Mucosa of descending colon (tissue), 3 donors: ENCODE data around the gene TMEM108. TPM values are rescaled to one million over a fixed set of nuclear protein-coding genes. Genes with fewer than 3 reads are reported as not detected.

ENCODE experiments used
- ATAC-seq: fragments of 200-7000 bp; cut with Tn5 transposase; one replicate; pipeline ENCODE4 v1.9.1; 2020; ENCODE audit warnings: mild to moderate bottlenecking, moderate library complexity
- DNase-seq, 3 donors: peaks; one replicate each; pipeline ENCODE4 v3.0.0-alpha.2; 2020
- H3K36me3 ChIP-seq: fragments of 200-600 bp; one replicate; pipeline ENCODE4 v1.8.0; 2021; ENCODE audit warnings: low read depth, mild to moderate bottlenecking
- H3K4me1 ChIP-seq: fragments of 200-600 bp; one replicate; pipeline ENCODE4 v1.8.0; 2021; ENCODE audit warnings: low read depth, mild to moderate bottlenecking
- H3K4me3 ChIP-seq: fragments of 200-600 bp; one replicate; pipeline ENCODE4 v1.8.0; 2021; ENCODE audit warnings: mild to moderate bottlenecking
- H3K9me3 ChIP-seq: fragments of 200-600 bp; one replicate; pipeline ENCODE4 v1.8.0; 2021; ENCODE audit warnings: mild to moderate bottlenecking
- CTCF ChIP-seq: fragments of 200-600 bp; IDR thresholded peaks from one replicate; pipeline ENCODE4 v1.8.0; 2022; ENCODE audit warnings: antibody characterized with exemption, mild to moderate bottlenecking
- intact Hi-C, 2 donors: fragments of 100-400 bp; cut with DNase I in 1 of 2; cut with micrococcal nuclease in 1 of 2; formaldehyde crosslinking; loops; one replicate each; pipeline versions ENCODE4 v1.11.0 to v1.11.1; 2022; cut with DNase I, micrococcal nuclease
- total RNA-seq, 3 donors: library from RNA; stranded (reverse); fragmentation: NEBNext Ultra II Directional in 2 of 3; extraction: Animal tissue kit (Norgen Biotek cat#: 25700) in 2 of 3; gene quantifications; one replicate each; pipeline versions ENCODE4 v1.2.1 to v1.2.4, GENCODE V29; 2021 to 2023
- donor health status: DM: no; HTN: no; CAD: no; lungs with moderate emphysema.
- donor health status: DM: no; HTN: no; CAD: no.
- donor health status: DM: no; HTN: yes; CAD: no.

Gene TMEM108
- total RNA-seq, 3 donors from 2014 or later, result 0.72 to 3.4 (median 1.1) TPM

DNA sequence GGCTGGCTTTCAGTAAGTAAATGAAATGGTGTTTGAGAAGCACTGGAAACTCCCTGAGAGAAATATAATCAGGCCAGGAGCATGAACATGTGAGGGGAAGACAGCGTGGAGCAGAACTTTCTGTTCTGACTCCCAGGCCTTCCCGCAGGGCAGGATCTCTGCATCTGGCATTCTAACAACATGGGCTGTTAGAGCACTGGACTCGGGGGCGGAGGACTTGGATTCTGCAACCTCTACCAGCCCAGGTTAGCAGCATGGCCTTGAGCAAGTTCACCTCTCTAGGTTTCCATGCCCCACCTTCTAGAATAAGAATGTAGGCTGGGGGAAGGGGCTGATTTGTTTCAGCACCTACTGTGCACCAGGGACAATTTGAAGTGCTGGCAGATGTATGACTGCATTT is 349.1 kb downstream of the TMEM108 start:
- ATAC-seq, result no peak
- H3K36me3 ChIP-seq, result no peaks in the 10 kb centered on the region
- H3K4me3 ChIP-seq, result no peak overlapping the region
- H3K9me3 ChIP-seq, result no peaks in the 10 kb centered on the region
- intact Hi-C loops, result no loop called here
- TF ChIP-seq CTCF, result no peak
- H3K4me1 ChIP-seq, result no peaks in the 10 kb centered on the region
- DNase-seq, result no peak

DNA sequence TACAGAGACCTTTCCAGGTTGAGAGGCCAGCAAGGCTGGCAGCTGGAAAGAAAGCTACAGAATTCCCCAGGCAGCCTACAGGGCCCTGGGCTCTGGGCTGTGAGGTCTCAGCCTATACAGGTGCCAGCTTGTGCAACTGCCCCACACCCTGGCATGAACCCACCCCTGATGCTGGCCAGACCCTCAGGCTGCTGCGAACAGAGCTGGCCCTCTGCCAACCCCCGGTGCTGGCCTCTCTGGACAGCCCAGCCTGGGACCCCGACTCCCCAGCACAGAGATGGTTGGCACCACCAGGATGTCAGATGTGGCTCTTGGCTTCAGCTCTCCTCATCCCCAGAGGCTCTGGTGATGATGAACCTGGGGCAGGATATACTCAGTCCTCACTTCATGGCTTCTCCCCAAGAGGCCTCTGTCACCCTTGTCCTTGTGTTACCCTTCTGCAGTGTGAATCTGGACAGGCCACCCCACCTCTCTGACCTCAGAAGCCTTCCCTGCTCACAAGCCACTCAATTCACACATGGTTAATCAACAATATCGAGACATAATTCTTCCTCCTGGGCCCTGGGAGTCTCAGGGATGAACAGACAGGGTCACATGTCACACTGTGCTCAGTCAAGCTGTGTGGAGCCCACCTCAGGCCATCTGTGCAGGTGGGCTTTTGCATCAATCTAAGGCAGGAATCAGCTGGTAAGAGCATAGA is 350.7 kb downstream of the TMEM108 start:
- no peak for TF ChIP-seq CTCF
- no peak overlapping the region for H3K4me3 ChIP-seq
- no peaks in the 10 kb centered on the region for H3K9me3 ChIP-seq
- H3K36me3 ChIP-seq, result no peaks in the 10 kb centered on the region
- DNase-seq (no peak), ATAC-seq (no peak)
- intact Hi-C loops, result no loop called here
- no peaks in the 10 kb centered on the region for H3K4me1 ChIP-seq

DNA sequence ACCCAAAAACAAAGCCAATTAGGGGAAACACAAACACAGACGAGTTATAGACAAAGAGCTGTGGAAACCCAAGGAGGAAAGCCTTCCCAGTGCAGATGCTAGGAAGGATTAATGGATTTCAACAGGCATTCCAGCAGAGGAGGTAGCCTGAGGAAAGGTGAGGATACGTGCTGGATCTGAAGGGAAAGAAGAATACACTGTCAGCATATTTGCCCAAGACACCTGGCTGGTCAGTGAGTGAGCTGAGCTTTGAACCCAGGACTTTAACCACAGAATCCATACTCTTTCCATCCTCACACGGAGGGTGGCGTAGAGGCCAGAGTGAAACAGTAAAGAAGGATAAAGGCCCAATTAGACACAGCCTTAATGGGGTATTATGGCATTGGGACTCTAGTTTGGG is 352.5 kb downstream of the TMEM108 start:
- no peak for TF ChIP-seq CTCF
- intact Hi-C loops, result no loop called here
- no peak for ATAC-seq

GRCh38 chr3:133393204-133393603 is 355.0 kb downstream of the TMEM108 start:
- ATAC-seq (no peak), DNase-seq (no peak)
- TF ChIP-seq CTCF, result no peak
- Histone ChIP-seq H3K4me1 (no peaks in the 10 kb centered on the region), H3K4me3 (no peak overlapping the region), H3K9me3 (no peaks in the 10 kb centered on the region), H3K36me3 (no peaks in the 10 kb centered on the region)
- intact Hi-C loops, result no loop called here

More for the DNA sequence above, 352.5 kb downstream of the TMEM108 start:
- Histone ChIP-seq H3K4me1 (no peaks in the 10 kb centered on the region), H3K36me3 (no peaks in the 10 kb centered on the region), H3K9me3 (no peaks in the 10 kb centered on the region), H3K4me3 (no peak overlapping the region)
- no peak for DNase-seq

DNA sequence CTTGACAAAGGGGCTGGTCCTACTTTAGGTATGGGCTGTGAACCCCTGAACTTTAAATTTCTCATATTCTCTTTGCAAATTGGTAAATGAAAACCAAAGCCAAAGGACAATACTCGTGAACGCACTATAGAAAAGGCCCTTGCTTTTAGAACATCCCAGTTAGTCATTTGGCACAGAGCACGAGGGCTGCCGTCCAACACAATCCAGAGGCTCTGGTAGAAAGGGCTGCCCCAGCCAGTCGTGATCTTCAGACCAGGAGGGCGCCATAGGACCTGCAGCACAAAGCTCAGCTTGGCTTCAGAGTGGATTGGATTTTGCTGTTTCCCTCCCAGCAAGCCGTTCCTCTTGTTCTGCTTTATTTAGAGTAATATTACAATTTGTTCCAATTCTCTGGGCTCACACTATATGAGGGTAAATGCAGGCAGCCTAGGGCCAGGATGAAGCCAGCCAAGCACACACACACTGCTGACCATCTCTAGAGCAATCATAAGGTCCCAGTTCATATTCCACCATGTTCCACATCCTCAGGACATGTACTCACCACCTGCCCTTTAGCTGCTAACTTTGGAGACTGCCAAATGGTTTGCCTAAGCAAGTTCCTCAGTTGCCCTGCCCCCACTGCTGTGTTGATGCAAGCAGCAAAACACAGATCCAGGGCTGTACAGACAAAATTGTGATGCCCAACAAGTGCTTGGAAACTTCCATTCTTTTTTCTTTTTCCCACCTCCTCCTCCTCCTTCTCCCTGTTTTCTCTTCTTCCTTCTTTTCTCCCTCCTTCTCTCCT is 355.7 kb downstream of the TMEM108 start:
- intact Hi-C loops, result no loop called here
- DNase-seq (no peak), ATAC-seq (no peak)
- TF ChIP-seq CTCF, result no peak
- H3K9me3 ChIP-seq, result no peaks in the 10 kb centered on the region
- no peaks in the 10 kb centered on the region for H3K4me1 ChIP-seq
- no peak overlapping the region for H3K4me3 ChIP-seq
- H3K36me3 ChIP-seq, result no peaks in the 10 kb centered on the region
